Muscle layer of duodenum (tissue), 2 donors: Measurements from ENCODE around the gene HDAC1.

Experiments used
- H3K27ac ChIP-seq: one replicate; pipeline ENCODE4 v1.7.0; 2013; ENCODE audit warnings: mild to moderate bottlenecking, low read length
- H3K27me3 ChIP-seq: one replicate; pipeline ENCODE4 v1.7.0; 2013; ENCODE audit warnings: low read depth, mild to moderate bottlenecking, control low read depth, low read length
- H3K36me3 ChIP-seq, 2 donors: one replicate each; pipeline ENCODE4 v1.7.0; 2013; ENCODE audit warnings: low read length in 2 of 2, control low read depth in 1 of 2, mild to moderate bottlenecking in 1 of 2; ENCODE audit not compliant: insufficient read depth in 2 of 2, control insufficient read depth in 1 of 2
- H3K4me1 ChIP-seq, 2 donors: one replicate each; pipeline ENCODE4 v1.7.0; 2013; ENCODE audit warnings: low read length in 2 of 2, mild to moderate bottlenecking in 2 of 2, control low read depth in 1 of 2, moderate library complexity in 1 of 2; ENCODE audit not compliant: insufficient read depth in 2 of 2, control insufficient read depth in 1 of 2
- H3K4me3 ChIP-seq, 2 donors: one replicate each; pipeline ENCODE4 v1.7.0; 2013; ENCODE audit warnings: low read length in 2 of 2, low read depth in 1 of 2, mild to moderate bottlenecking in 1 of 2
- H3K9me3 ChIP-seq, 2 donors: one replicate each; pipeline ENCODE4 v1.7.0; 2013; ENCODE audit warnings: low read length in 2 of 2, control low read depth in 1 of 2, mild to moderate bottlenecking in 1 of 2; ENCODE audit not compliant: control insufficient read depth in 1 of 2
- donor health status: healthy.

HDAC1 gene

GRCh38 chr1:32291708-32292538 lies at the start of gene HDAC1:
Gene HDAC1 (plus strand): TSS chr1:32292083. CDS start chr1:32292170, 87 bp downstream.
- no peaks in the 10 kb centered on the region for H3K36me3 ChIP-seq
- peaks cover 0 to 10% of the 10 kb centered on the region in 2 donors for H3K4me1 ChIP-seq
- H3K27ac ChIP-seq = peak within 1 kb of the TSS; percentile 85
- no peaks in the 10 kb centered on the region for H3K9me3 ChIP-seq
- H3K4me3 ChIP-seq = peak within 1 kb of the TSS; percentile 88 to 97
- no peaks in the 10 kb centered on the region for H3K27me3 ChIP-seq

- no peaks in the 10 kb centered on the region for H3K9me3 ChIP-seq
- no peaks in the 10 kb centered on the region for H3K27me3 ChIP-seq
- peaks cover 0 to 27% of the 10 kb centered on the region in 2 donors for H3K4me1 ChIP-seq
- H3K36me3 ChIP-seq = no peaks in the 10 kb centered on the region
- no peak overlapping the region for H3K4me3 ChIP-seq
- H3K27ac ChIP-seq = no peak overlapping the region
These were observed 49.5 kb upstream of the HDAC1 start for GRCh38 chr1:32242341-32242851.

DNA sequence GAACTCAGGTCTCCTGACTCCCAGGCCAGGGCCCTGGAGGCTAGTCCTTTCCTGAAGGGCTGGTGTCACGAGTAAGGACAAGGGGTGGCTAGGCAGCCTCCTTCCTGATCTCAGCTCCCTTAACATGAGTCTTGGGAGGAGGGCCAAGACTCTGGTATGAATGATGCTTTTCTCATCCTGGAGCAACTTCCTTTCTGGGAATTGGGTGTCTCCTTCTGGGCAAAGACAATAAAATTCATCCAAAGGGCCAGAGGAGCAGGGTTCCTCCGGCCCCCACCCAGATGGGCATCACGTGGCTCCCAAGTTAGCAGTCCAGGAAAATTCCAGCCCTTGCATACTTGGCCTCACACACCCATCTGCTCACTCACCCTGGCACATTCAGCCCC lies 45.0 kb upstream of the HDAC1 start, which contains the start of gene FAM167B:
FAM167B (plus strand) TSS at position 335 of the 386 bp plus-strand sequence. CDS start 200 bp downstream, outside the sequence.
- H3K36me3 ChIP-seq = no peaks in the 10 kb centered on the region
- H3K4me3 ChIP-seq = no peak within 1 kb of the TSS
- H3K27me3 ChIP-seq = no peaks in the 10 kb centered on the region
- peak within 1 kb of the TSS; percentile 39 for H3K27ac ChIP-seq
- H3K9me3 ChIP-seq = no peaks in the 10 kb centered on the region
- H3K4me1 ChIP-seq = peaks cover 5 to 14% of the 10 kb centered on the region in 2 donors

DNA sequence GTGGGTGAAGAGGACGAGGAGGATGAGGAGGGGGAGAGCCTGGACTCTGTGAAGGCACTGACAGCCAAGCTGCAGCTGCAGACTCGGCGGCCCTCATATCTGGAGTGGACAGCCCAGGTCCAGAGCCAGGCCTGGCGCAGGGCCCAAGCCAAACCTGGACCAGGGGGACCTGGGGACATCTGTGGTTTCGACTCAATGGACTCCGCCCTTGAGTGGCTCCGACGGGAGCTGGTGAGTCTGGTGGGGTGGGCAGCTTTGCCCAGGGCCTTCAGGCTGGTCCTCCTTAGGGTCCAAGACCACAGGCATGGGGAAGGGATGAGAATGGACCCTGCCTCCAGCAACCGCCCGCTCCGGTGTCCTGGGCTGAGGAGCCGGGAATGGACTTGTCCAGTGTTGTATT lies 44.4 kb upstream of the HDAC1 start:
- Histone ChIP-seq H3K27ac (peak overlapping the region; percentile 39), H3K36me3 (no peaks in the 10 kb centered on the region), H3K4me3 (no peak overlapping the region), H3K9me3 (no peaks in the 10 kb centered on the region), H3K4me1 (peaks cover 5 to 12% of the 10 kb centered on the region in 2 donors), H3K27me3 (no peaks in the 10 kb centered on the region)

DNA sequence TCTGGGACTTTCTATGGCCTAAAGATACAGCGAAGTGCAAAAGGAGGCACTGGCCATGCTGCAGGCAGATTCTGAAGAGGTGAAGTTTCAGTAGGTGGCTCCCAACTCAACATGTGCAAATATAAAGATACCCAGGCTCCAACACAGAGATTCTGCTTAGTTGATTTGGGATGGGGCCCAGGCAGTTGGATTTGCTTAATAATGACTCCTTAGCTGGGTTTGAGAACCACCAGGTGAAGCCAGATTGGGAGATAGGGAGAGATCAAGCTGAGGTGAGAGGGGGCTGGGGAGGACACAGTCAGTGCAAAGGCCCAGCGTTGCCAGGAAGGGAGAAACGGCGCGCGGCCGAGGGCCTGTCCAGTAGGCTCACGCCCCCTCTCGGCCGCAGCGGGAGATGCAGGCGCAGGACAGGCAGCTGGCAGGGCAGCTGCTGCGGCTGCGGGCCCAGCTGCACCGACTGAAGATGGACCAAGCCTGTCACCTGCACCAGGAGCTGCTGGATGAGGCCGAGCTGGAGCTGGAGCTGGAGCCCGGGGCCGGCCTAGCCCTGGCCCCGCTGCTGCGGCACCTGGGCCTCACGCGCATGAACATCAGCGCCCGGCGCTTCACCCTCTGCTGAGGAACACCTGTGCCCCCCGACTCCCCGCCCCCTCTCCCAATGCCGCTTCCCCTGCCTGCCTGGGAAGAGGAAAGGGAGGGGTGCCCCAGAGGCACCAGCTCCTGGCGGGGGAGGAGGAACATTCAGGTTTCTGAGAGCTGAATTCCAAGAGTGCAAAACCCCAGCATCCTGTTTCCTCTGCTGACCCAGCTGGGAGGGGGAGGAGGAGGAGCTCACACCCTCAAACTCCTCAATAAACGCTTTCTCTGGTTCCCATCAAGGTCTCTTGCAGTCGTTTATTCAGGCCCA lies 43.6 kb upstream of the HDAC1 start:
- H3K9me3 ChIP-seq = no peaks in the 10 kb centered on the region
- no peaks in the 10 kb centered on the region for H3K27me3 ChIP-seq
- no peak overlapping the region for H3K4me3 ChIP-seq
- no peak overlapping the region for H3K27ac ChIP-seq
- H3K36me3 ChIP-seq = no peaks in the 10 kb centered on the region
- peaks cover 5 to 12% of the 10 kb centered on the region in 2 donors for H3K4me1 ChIP-seq

- Histone ChIP-seq H3K9me3 (no peaks in the 10 kb centered on the region), H3K27me3 (no peaks in the 10 kb centered on the region), H3K36me3 (no peaks in the 10 kb centered on the region), H3K4me3 (no peak overlapping the region), H3K27ac (peak overlapping the region; percentile 45), H3K4me1 (peaks cover 5 to 12% of the 10 kb centered on the region in 2 donors)
These were observed 41.9 kb upstream of the HDAC1 start for GRCh38 chr1:32249831-32250525.

DNA sequence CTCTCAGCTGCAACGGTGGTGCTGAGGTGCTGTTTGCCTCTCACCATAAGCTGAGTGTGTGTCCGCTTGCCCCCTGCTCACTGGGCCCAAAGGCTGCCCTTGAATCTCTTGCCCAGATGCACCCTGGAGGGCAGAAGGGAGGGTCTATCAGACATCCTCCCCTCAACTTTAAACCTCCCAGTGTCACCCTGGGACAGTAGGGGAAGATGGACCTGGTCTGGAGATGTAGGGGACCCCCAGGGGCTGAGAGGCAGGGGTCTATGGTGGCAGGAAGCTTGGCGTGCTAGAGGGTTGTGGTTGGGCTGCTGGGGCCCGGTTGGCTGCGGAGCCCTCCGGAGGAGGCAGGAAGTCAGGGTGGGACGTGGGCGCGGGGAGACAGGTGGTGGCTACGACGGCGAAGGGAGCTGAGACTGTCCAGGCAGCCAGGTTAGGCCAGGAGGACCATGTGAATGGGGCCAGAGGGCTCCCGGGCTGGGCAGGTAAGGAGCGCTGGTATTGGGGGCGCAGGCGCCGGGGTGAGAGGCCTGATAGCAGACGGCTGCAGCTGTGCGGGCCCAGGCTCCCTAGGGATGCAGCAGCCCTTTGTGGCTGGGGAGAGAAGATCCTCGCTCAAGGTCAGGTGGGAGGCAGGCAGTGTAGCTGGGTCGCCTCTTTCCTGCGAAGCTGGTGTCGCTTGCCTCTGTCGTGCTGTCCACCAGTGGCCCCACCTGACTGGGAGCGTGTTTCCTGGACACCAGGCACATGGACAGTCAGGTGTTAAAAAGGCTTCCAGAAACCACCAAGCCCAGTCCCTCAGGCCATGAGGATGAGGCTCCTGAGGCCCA lies 40.8 kb upstream of the HDAC1 start, which contains the start of gene LCK:
LCK (plus strand) TSS at position 373 of the 824 bp plus-strand sequence. CDS start 23,065 bp downstream, outside the sequence.
- Histone ChIP-seq H3K36me3 (no peaks in the 10 kb centered on the region), H3K27ac (peak within 1 kb of the TSS; percentile 45), H3K4me3 (peak within 1 kb of the TSS in 1 of 2 donors; percentile 8), H3K27me3 (no peaks in the 10 kb centered on the region), H3K4me1 (peaks cover 5 to 12% of the 10 kb centered on the region in 2 donors), H3K9me3 (no peaks in the 10 kb centered on the region)

GRCh38 chr1:32255072-32256071 lies 36.5 kb upstream of the HDAC1 start:
- H3K4me1 ChIP-seq = no peaks in the 10 kb centered on the region
- H3K9me3 ChIP-seq = no peaks in the 10 kb centered on the region
- H3K4me3 ChIP-seq = no peak overlapping the region
- H3K36me3 ChIP-seq = no peaks in the 10 kb centered on the region
- no peak overlapping the region for H3K27ac ChIP-seq
- H3K27me3 ChIP-seq = no peaks in the 10 kb centered on the region

DNA sequence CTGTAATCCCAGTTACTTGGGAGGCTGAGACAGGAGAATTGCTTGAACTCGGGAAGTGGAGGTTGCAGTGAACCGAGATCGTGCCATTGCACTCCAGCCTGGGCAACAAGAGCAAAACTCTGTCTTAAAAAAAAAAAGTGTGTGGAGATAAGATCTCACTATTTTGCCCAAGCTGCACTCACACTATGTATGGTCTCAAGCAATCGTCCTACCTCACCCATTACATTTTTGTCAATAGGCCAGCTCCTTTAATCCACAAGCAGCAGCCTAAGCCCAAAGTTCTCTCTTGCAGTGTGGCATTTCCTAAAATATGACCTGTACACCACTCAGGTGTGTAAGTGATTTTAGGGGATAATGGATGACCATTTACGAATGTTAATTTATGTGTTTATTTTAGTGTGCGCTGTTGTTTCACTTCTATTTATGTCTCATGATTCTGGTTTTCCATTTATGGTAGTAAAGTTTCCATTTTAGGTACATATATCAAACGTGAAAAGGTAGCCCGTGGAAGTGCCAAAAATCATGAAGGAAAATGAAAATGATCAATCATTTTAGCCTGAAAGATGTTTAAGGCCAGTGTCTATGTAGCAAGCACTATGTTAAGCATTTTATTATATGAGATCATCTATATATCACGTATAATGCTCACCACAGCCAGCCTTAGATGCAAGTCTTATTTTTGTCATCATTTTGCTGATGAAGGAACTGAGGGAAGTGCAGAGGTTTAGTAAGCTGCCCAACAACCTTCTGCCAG lies 35.2 kb upstream of the HDAC1 start:
- no peaks in the 10 kb centered on the region for H3K9me3 ChIP-seq
- no peaks in the 10 kb centered on the region for H3K4me1 ChIP-seq
- H3K4me3 ChIP-seq = no peak overlapping the region
- no peak overlapping the region for H3K27ac ChIP-seq
- H3K27me3 ChIP-seq = no peaks in the 10 kb centered on the region
- H3K36me3 ChIP-seq = no peaks in the 10 kb centered on the region
